Measurements from ENCODE around the gene UGT1A5.

DNA sequence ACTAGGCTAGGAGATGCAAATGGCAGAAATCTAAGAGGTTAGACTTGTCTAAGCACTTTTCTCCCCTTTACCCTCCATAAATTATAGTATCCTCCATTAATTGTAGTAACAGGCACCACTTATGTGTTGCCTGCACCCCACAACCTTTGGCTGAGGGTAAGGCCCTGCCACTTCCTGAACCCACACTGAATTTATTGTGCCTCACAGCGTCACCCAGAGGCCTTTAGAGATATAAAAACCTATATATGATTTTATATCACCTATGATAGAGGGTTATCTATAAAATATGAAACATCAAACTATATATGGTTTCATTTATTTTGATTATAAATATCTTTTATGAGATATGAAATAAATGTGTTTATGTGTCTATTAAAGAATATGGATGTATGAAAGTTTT lies 38.4 kb upstream of the UGT1A5 start:
- TF ChIP-seq, protein P1, sequence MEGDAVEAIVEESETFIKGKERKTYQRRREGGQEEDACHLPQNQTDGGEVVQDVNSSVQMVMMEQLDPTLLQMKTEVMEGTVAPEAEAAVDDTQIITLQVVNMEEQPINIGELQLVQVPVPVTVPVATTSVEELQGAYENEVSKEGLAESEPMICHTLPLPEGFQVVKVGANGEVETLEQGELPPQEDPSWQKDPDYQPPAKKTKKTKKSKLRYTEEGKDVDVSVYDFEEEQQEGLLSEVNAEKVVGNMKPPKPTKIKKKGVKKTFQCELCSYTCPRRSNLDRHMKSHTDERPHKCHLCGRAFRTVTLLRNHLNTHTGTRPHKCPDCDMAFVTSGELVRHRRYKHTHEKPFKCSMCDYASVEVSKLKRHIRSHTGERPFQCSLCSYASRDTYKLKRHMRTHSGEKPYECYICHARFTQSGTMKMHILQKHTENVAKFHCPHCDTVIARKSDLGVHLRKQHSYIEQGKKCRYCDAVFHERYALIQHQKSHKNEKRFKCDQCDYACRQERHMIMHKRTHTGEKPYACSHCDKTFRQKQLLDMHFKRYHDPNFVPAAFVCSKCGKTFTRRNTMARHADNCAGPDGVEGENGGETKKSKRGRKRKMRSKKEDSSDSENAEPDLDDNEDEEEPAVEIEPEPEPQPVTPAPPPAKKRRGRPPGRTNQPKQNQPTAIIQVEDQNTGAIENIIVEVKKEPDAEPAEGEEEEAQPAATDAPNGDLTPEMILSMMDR (IDR thresholded peaks at IDR 0.05) = no peak
- TF ChIP-seq POLR2A (IDR thresholded peaks at IDR 0.05) = no peak
